OCI-LY1 (cell line): ENCODE measurements around the gene PLXNA2.

ENCODE experiments used
- EZH2 ChIP-seq: fragments of 200-600 bp; sonication (generic), shearing (Covaris generic); IDR thresholded peaks from 2 replicates; pipeline ENCODE4 v1.8.0; 2017; ENCODE audit warnings: borderline replicate concordance, mixed run types, mild to moderate bottlenecking, antibody characterized with exemption, low read length, moderate library complexity, mixed read lengths
- TF ChIP-seq, protein P1 (sequence below): fragments of 200-600 bp; sonication (generic), shearing (Covaris generic); IDR thresholded peaks from 2 replicates; pipeline ENCODE4 v1.5.1; 2017; ENCODE audit warnings: mild to moderate bottlenecking, antibody characterized with exemption, low read length, moderate library complexity, mixed read lengths

DNA sequence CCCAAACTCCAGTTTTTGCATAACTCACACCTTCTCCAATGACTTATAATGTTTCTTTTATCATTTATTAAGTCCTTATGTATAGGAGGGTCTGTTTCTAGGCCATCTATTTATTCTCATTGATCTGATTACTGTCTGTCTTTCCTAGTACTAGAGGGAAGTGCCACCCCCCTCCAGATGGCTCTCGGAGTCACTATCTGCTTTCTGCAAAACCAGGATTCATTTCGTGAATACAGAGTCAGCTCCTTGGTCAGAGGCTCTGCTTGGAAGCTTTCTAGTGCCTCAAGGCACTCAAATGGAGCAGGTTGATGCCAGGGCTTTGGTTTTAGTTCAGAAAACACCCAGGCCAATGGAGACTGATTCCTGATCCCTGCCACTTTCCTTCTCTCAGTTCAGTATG, 231.0 kb downstream of the PLXNA2 start:
- TF ChIP-seq, protein P1, sequence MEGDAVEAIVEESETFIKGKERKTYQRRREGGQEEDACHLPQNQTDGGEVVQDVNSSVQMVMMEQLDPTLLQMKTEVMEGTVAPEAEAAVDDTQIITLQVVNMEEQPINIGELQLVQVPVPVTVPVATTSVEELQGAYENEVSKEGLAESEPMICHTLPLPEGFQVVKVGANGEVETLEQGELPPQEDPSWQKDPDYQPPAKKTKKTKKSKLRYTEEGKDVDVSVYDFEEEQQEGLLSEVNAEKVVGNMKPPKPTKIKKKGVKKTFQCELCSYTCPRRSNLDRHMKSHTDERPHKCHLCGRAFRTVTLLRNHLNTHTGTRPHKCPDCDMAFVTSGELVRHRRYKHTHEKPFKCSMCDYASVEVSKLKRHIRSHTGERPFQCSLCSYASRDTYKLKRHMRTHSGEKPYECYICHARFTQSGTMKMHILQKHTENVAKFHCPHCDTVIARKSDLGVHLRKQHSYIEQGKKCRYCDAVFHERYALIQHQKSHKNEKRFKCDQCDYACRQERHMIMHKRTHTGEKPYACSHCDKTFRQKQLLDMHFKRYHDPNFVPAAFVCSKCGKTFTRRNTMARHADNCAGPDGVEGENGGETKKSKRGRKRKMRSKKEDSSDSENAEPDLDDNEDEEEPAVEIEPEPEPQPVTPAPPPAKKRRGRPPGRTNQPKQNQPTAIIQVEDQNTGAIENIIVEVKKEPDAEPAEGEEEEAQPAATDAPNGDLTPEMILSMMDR = no peak
- TF ChIP-seq EZH2 = no peak
